ENCODE results near the gene CDYL2.
"Not testable (repeated sequence)": the region's sequence is repeated elsewhere in the genome, so short reads cannot be mapped to it uniquely, and the experiment has no call there.

The CDYL2 gene

DNA sequence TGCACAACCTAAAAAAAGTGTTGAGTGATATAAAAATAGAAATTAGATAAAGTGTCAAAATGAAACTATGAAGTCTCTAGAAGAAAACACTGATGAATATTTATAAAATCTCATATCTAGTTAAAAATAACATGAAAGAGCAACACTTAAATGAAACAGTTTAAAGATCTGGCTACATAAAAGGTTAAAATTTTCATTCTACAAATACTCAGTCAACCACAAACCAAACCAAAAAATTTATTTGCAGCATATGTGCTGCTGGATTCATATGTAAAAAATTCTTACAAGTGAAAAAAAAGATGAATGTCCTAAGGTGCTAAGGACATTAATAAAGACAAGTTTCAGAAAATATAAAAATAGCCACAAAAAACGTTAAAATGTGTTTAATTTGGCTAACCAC, 22.6 kb upstream of the CDYL2 start:
- Histone ChIP-seq H3K36me3 (ENCODE audit: insufficient read depth, low read length) (no peaks in the 10 kb centered on the region), H3K9me3 (ENCODE audit: control insufficient read depth, insufficient read depth, low read length) (no peaks in the 10 kb centered on the region), H3K4me1 (ENCODE audit: insufficient read depth, low read length) (no peaks in the 10 kb centered on the region), H3K9ac (ENCODE audit: low read depth, low read length) (no peak overlapping the region)

- H3K9me3 ChIP-seq (ENCODE audit: control insufficient read depth, insufficient read depth, low read length): no peaks in the 10 kb centered on the region
- H3K9ac ChIP-seq (ENCODE audit: low read depth, low read length): no peak overlapping the region
- no peaks in the 10 kb centered on the region for H3K36me3 ChIP-seq (ENCODE audit: insufficient read depth, low read length)
- H3K4me1 ChIP-seq (ENCODE audit: insufficient read depth, low read length): no peaks in the 10 kb centered on the region
These were observed 21.0 kb upstream of the CDYL2 start for GRCh38 chr16:80825365-80825758.

DNA sequence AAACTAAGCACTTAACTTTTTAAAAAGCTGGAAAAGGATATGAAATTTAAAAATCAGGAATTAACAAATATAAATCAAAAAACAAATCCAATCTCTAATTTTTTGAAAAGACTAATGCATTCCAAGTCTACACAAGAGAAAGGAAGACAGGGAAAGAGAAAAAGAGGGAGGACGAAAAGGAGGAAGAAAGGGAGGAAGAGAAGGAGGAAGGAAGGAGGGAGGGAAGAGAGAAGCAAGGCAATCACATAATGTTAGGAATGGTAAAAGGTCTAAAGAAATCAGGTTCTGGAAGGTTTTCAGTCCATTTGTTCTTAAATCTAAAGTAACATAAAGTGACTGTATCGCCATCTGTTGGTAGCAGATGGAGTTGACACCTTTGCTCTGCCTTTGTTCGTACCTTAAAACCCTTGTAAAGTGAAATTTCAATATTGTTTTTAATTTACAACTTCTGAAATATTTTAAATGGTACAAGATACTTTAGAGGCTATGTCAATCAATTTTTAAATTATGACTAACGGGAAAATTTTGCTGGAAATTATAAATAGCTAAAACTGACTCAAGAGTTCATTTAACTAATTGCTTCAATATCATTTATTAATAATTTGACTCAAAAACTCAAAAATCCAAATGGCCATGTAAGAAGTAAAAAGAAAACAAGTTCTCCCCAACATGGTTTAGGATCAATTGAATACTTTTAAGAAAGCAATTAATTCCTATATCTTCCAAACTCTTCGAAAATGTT, 20.4 kb upstream of the CDYL2 start:
- Histone ChIP-seq H3K4me1 (ENCODE audit: insufficient read depth, low read length) (no peaks in the 10 kb centered on the region), H3K36me3 (ENCODE audit: insufficient read depth, low read length) (no peaks in the 10 kb centered on the region)

DNA sequence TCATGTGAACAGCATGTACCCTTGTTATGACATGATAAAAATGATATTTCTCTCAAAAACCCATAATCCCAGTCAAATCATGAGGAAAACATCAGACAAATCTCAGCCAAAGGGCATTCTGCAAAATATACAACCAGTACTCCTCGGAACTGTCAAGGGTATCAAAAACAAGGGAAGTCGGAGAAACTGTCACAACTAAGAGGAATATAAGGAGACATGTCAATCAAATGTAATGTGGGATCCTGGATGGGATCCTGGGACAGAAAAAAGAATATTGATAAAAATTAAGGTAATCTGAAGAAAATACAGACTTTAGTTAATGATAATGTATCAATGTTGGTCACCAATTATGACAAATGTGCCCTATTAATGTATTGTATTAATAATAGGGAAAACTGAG, 15.6 kb upstream of the CDYL2 start:
- Histone ChIP-seq H3K4me1 (ENCODE audit: insufficient read depth, low read length) (no peaks in the 10 kb centered on the region), H3K9me3 (ENCODE audit: control insufficient read depth, insufficient read depth, low read length) (no peaks in the 10 kb centered on the region), H3K9ac (ENCODE audit: low read depth, low read length) (no peak overlapping the region), H3K36me3 (ENCODE audit: insufficient read depth, low read length) (no peaks in the 10 kb centered on the region)

More for the DNA sequence above, 20.4 kb upstream of the CDYL2 start:
- H3K9me3 ChIP-seq (ENCODE audit: control insufficient read depth, insufficient read depth, low read length): no peaks in the 10 kb centered on the region
- no peak overlapping the region for H3K9ac ChIP-seq (ENCODE audit: low read depth, low read length)

GRCh38 chr16:80816356-80816755, 12.0 kb upstream of the CDYL2 start:
- no peaks in the 10 kb centered on the region for H3K9me3 ChIP-seq (ENCODE audit: control insufficient read depth, insufficient read depth, low read length)
- H3K4me1 ChIP-seq (ENCODE audit: insufficient read depth, low read length): no peaks in the 10 kb centered on the region
- H3K36me3 ChIP-seq (ENCODE audit: insufficient read depth, low read length): no peaks in the 10 kb centered on the region
- H3K9ac ChIP-seq (ENCODE audit: low read depth, low read length): no peak overlapping the region

DNA sequence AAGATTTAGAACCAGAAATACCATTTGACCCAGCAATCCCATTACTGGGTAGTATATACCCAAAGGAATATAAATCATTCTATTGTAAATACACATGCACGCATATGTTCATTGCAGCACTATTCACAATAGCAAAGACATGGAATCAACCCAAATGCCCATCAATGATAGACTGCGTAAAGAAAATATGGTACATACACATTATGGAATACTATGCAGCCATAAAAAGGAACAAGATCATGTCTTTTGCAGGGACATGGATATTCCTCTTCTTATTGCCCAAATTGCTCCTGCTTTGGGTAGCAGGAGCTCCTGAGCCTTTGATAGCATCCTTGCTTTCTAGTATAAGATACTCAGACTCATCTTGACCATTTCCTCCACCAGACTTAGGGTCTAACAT, 10.9 kb upstream of the CDYL2 start:
- H3K9me3 ChIP-seq (ENCODE audit: control insufficient read depth, insufficient read depth, low read length); H3K4me1 ChIP-seq (ENCODE audit: insufficient read depth, low read length); H3K36me3 ChIP-seq (ENCODE audit: insufficient read depth, low read length); H3K9ac ChIP-seq (ENCODE audit: low read depth, low read length): not testable (repeated sequence)

DNA sequence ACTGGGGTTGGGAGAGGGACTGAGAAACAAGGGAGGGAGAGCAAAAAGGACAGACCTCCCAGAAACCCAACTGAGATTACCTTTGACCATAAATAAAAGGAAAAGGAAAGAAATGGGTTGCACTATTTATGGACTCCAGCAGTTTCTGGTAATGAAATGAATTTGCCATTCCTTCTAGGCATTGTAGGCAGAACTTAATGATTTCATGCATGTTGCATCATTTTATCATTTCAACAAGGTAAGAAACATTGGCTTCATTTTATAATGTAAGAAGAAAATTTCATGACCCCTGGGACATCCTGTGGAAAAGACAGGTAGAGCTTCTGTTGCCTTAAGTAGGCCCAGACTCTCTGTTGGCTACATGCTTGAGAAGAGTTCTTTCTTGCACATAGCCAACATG, 8.2 kb upstream of the CDYL2 start:
- Histone ChIP-seq H3K9me3 (ENCODE audit: control insufficient read depth, insufficient read depth, low read length) (no peaks in the 10 kb centered on the region), H3K4me1 (ENCODE audit: insufficient read depth, low read length) (no peaks in the 10 kb centered on the region), H3K9ac (ENCODE audit: low read depth, low read length) (no peak overlapping the region), H3K36me3 (ENCODE audit: insufficient read depth, low read length) (no peaks in the 10 kb centered on the region)

- Histone ChIP-seq H3K36me3 (ENCODE audit: insufficient read depth, low read length) (no peaks in the 10 kb centered on the region), H3K9me3 (ENCODE audit: control insufficient read depth, insufficient read depth, low read length) (no peaks in the 10 kb centered on the region), H3K9ac (ENCODE audit: low read depth, low read length) (no peak overlapping the region), H3K4me1 (ENCODE audit: insufficient read depth, low read length) (no peaks in the 10 kb centered on the region)
These were observed 5.0 kb upstream of the CDYL2 start for GRCh38 chr16:80809366-80809765.

- Histone ChIP-seq H3K36me3 (ENCODE audit: insufficient read depth, low read length) (no peaks in the 10 kb centered on the region), H3K9me3 (ENCODE audit: control insufficient read depth, insufficient read depth, low read length) (no peaks in the 10 kb centered on the region), H3K9ac (ENCODE audit: low read depth, low read length) (no peak overlapping the region), H3K4me1 (ENCODE audit: insufficient read depth, low read length) (no peaks in the 10 kb centered on the region)
These were observed 3.5 kb upstream of the CDYL2 start for GRCh38 chr16:80807906-80808305.

GRCh38 chr16:80806927-80807340, 2.5 kb upstream of the CDYL2 start:
- no peaks in the 10 kb centered on the region for H3K9me3 ChIP-seq (ENCODE audit: control insufficient read depth, insufficient read depth, low read length)
- no peak overlapping the region for H3K9ac ChIP-seq (ENCODE audit: low read depth, low read length)
- H3K4me1 ChIP-seq (ENCODE audit: insufficient read depth, low read length): no peaks in the 10 kb centered on the region
- H3K36me3 ChIP-seq (ENCODE audit: insufficient read depth, low read length): no peaks in the 10 kb centered on the region

GRCh38 chr16:80806289-80806688, 1.9 kb upstream of the CDYL2 start:
- Histone ChIP-seq H3K9ac (ENCODE audit: low read depth, low read length) (no peak overlapping the region), H3K36me3 (ENCODE audit: insufficient read depth, low read length) (no peaks in the 10 kb centered on the region), H3K9me3 (ENCODE audit: control insufficient read depth, insufficient read depth, low read length) (no peaks in the 10 kb centered on the region), H3K4me1 (ENCODE audit: insufficient read depth, low read length) (no peaks in the 10 kb centered on the region)

DNA sequence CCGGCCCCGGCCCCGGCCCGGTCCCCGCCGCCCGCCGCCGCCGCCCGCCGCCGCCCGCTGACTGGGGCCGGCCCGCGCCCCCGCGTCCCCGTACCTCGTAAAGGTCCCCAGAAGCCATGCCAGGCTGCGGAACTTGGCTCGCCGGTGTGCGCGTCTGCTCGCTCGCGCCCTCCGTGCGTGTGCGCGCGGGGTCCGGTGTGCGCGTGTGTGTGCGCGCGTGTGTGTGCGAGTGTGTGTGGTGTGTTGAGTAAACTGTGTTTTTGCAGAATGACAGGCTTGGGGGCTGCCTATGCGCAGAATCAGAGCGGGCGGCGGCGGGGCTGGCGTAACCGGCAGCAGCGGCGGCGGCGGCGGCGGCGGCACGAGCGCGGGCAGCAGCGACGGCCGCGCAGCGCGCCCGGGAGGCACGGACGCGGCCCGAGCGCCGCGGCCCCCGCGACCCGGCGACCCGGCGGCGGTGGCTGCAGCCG, 307 bp downstream of the CDYL2 start:
- Histone ChIP-seq H3K4me1 (ENCODE audit: insufficient read depth, low read length) (no peaks in the 10 kb centered on the region), H3K36me3 (ENCODE audit: insufficient read depth, low read length) (no peaks in the 10 kb centered on the region), H3K9ac (ENCODE audit: low read depth, low read length) (peak overlapping the region; percentile 63; the same call in 1 of the 2 replicates), H3K9me3 (ENCODE audit: control insufficient read depth, insufficient read depth, low read length) (no peaks in the 10 kb centered on the region)

DNA sequence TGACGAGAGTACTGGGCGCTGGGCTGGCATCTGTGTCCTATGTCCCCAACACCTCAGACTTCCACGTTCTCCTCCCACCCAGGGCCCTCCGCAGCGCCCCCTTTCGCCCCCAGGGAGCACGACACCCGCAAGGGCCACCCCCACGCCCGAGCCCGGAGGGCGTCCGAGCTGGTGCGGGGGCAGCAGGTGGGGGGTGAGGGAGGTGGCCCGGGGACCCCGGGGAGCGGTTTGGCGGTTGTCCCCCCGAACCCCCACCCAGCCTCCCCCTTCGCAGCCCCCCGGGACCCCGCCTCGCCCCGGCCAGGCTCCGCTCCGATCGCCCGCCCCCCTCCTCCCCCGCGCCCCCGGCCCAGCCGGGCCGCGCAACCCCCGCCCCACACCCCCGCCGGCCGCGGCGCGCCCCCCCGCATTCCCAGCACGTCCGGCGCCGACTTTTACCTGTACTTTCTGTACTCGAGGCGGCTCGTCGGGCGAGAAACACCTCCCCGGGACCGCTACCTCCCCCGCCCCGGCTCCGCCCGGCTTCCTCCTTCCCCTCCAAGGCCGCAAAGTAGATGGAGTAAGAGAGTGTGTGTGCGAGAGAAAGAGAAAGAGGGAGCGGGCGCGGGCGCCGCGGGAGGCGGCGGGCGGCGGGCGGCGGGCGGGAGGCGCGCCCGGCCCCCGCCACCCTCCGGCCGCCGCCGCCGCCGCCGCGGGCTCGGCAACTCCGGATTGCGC, 901 bp downstream of the CDYL2 start:
- Histone ChIP-seq H3K9me3 (ENCODE audit: control insufficient read depth, insufficient read depth, low read length) (no peaks in the 10 kb centered on the region), H3K4me1 (ENCODE audit: insufficient read depth, low read length) (no peaks in the 10 kb centered on the region), H3K36me3 (ENCODE audit: insufficient read depth, low read length) (no peaks in the 10 kb centered on the region), H3K9ac (ENCODE audit: low read depth, low read length) (peak overlapping the region; percentile 33; the same call in 1 of the 2 replicates)

GRCh38 chr16:80802902-80803301, 1.5 kb downstream of the CDYL2 start:
- H3K9me3 ChIP-seq (ENCODE audit: control insufficient read depth, insufficient read depth, low read length): no peaks in the 10 kb centered on the region
- H3K9ac ChIP-seq (ENCODE audit: low read depth, low read length): peak overlapping the region; percentile 1; the same call in 1 of the 2 replicates
- no peaks in the 10 kb centered on the region for H3K4me1 ChIP-seq (ENCODE audit: insufficient read depth, low read length)
- H3K36me3 ChIP-seq (ENCODE audit: insufficient read depth, low read length): no peaks in the 10 kb centered on the region

DNA sequence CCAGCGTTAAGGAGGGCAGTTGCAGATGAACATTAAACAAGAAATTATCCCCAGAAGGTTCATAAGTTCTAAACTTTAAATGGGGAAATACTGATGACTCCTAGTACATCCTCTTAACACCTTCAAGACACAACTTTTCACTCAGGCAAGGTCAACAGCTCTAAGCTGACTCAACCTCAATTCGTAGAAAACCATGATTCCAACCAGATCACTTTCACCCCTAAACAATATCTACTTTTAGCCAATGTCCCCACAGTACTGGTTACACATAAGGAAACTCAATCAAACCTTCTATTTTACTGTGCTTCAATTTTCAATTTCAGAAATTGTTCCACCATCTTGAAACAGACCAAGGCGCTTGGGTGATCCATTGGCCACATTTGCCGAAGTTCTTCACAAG, 2.3 kb downstream of the CDYL2 start:
- H3K9me3 ChIP-seq (ENCODE audit: control insufficient read depth, insufficient read depth, low read length): no peaks in the 10 kb centered on the region
- H3K9ac ChIP-seq (ENCODE audit: low read depth, low read length): no peak overlapping the region
- H3K36me3 ChIP-seq (ENCODE audit: insufficient read depth, low read length): no peaks in the 10 kb centered on the region
- H3K4me1 ChIP-seq (ENCODE audit: insufficient read depth, low read length): no peaks in the 10 kb centered on the region

Data from ES-I3 (cell line).